Glutamatergic neuron (in vitro differentiated cells): Measurements from ENCODE around the gene RNF182. TPM values are rescaled to one million over a fixed set of nuclear protein-coding genes. Genes with fewer than 3 reads are reported as not detected.

Source experiments
- DNase-seq: peaks from one replicate; pipeline ENCODE4 v3.0.0; 2022
- H3K27ac Mint-ChIP-seq: one replicate; pipeline ENCODE4 v1.8.0; 2020; ENCODE audit warnings: mild to moderate bottlenecking, mixed read lengths, inconsistent platforms; ENCODE audit not compliant: unreplicated experiment
- H3K27me3 Mint-ChIP-seq: one replicate; pipeline ENCODE4 v1.8.0; 2020; ENCODE audit warnings: mild to moderate bottlenecking, moderate library complexity, mixed read lengths, inconsistent platforms; ENCODE audit not compliant: unreplicated experiment
- H3K36me3 Mint-ChIP-seq: one replicate; pipeline ENCODE4 v1.8.0; 2020; ENCODE audit warnings: mild to moderate bottlenecking, mixed read lengths, inconsistent platforms; ENCODE audit not compliant: unreplicated experiment
- H3K4me1 Mint-ChIP-seq: one replicate; pipeline ENCODE4 v1.8.0; 2020; ENCODE audit warnings: mild to moderate bottlenecking, low read depth, mixed read lengths, inconsistent platforms; ENCODE audit not compliant: unreplicated experiment
- H3K4me3 Mint-ChIP-seq: one replicate; pipeline ENCODE4 v1.8.0; 2020; ENCODE audit warnings: mild to moderate bottlenecking, mixed read lengths, inconsistent platforms; ENCODE audit not compliant: unreplicated experiment
- H3K9me3 Mint-ChIP-seq: one replicate; pipeline ENCODE4 v1.8.0; 2020; ENCODE audit warnings: mild to moderate bottlenecking, moderate library complexity, mixed read lengths, inconsistent platforms; ENCODE audit not compliant: unreplicated experiment
- total RNA-seq: library from RNA; stranded (reverse); fragmentation: NEBNext Ultra II Directional; extraction: Animal tissue kit (Norgen Biotek cat#: 25700); gene quantifications from one replicate; pipeline ENCODE4 v1.2.1, GENCODE V29; 2021; ENCODE audit not compliant: unreplicated experiment
- TF ChIP-seq, protein P1 (sequence below): fragments of 200-600 bp; sonication (generic); IDR thresholded peaks from one replicate; pipeline ENCODE4 v1.5.0; 2021; ENCODE audit not compliant: partially characterized antibody, unreplicated experiment

The RNF182 gene
- total RNA-seq, 1 donor from 2014 or later, result 1.8 TPM

DNA sequence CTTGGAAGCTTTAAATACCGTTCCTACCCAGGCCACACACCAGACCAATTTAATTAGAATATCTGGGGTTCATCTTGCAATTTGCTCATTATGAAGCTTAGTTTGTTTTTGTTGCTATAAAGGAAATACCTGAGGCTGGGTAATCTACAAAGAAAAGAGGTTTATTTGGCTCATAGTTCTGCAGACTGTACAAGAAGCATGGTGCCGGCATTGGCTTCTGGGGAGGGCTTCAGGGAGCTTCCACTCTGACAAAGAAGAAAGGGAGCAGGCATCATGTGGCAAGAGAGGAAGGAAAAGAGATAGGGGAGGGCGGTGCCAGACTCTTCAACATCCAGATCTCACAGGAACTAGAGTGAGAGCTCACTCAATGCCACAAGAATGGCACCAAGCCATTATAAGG lies 73.6 kb downstream of the RNF182 start:
- no peak overlapping the region for H3K4me3 Mint-ChIP-seq
- no peaks in the 10 kb centered on the region for H3K9me3 Mint-ChIP-seq
- no peaks in the 10 kb centered on the region for H3K36me3 Mint-ChIP-seq
- DNase-seq, result no peak
- no peak overlapping the region for H3K27ac Mint-ChIP-seq
- peaks cover 13% of the 10 kb centered on the region for H3K4me1 Mint-ChIP-seq
- TF ChIP-seq, protein P1, sequence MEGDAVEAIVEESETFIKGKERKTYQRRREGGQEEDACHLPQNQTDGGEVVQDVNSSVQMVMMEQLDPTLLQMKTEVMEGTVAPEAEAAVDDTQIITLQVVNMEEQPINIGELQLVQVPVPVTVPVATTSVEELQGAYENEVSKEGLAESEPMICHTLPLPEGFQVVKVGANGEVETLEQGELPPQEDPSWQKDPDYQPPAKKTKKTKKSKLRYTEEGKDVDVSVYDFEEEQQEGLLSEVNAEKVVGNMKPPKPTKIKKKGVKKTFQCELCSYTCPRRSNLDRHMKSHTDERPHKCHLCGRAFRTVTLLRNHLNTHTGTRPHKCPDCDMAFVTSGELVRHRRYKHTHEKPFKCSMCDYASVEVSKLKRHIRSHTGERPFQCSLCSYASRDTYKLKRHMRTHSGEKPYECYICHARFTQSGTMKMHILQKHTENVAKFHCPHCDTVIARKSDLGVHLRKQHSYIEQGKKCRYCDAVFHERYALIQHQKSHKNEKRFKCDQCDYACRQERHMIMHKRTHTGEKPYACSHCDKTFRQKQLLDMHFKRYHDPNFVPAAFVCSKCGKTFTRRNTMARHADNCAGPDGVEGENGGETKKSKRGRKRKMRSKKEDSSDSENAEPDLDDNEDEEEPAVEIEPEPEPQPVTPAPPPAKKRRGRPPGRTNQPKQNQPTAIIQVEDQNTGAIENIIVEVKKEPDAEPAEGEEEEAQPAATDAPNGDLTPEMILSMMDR, result no peak
- H3K27me3 Mint-ChIP-seq, result no peaks in the 10 kb centered on the region

DNA sequence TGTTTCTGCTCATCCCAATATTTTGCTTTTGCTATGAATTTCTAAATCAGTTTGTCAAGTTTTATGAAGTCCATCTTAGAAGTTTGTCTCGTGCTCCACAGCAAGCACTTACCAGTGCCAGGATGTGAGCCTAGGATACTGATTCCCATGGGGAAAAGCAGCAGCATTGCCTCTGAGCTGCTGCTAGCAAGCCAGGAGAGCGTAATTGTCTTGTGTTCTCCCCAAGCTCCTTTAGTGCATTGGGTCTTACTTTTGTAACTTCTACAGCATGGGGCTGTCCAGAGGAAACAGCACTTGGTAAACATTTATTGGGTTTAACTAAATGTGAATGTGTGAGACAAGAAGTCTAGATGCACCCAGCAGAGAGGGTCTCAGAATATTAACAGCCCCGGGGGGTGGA lies 76.1 kb downstream of the RNF182 start:
- Mint-ChIP-seq H3K4me3 (no peak overlapping the region), H3K9me3 (peaks cover 2% of the 10 kb centered on the region), H3K36me3 (no peaks in the 10 kb centered on the region), H3K27me3 (peaks cover 6% of the 10 kb centered on the region), H3K27ac (no peak overlapping the region), H3K4me1 (peaks cover 15% of the 10 kb centered on the region)
- TF ChIP-seq, protein P1, result no peak
- no peak for DNase-seq

DNA sequence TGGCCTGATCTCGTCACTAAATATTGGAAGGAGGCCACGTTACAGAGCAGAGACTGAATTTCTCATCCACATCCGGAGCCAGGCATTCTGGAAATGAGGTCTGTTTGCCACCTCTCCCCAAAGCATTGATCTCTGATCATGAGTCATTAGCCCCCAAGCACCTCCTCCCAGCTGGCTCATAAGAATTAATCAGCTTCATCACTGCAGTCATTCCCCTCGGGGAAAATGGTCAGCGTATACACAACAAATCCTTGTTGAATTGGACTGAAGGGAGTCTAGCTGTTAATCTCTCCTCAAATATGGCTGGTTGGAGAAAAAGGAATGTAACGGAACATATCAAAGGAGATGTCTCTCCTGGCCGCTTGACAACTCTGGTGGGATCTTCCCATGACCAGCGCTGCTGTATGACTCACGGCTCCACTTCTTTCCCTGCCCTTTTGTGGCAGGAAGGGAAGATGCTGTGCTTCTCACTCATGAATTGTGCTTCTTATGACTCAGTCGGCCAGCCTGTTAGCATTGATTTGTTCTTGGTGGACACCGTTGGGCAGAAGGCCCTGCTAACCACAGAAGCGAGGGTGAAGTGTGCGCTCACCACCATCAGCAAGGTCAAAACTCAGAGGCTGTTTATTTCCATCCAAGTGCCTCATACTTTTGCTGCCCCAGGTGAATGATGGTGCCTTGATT lies 76.7 kb downstream of the RNF182 start:
- DNase-seq, result no peak
- Mint-ChIP-seq H3K36me3 (no peaks in the 10 kb centered on the region), H3K4me3 (no peak overlapping the region), H3K9me3 (peaks cover 2% of the 10 kb centered on the region), H3K27ac (no peak overlapping the region), H3K27me3 (peaks cover 6% of the 10 kb centered on the region), H3K4me1 (peaks cover 15% of the 10 kb centered on the region)
- TF ChIP-seq, protein P1, result no peak

DNA sequence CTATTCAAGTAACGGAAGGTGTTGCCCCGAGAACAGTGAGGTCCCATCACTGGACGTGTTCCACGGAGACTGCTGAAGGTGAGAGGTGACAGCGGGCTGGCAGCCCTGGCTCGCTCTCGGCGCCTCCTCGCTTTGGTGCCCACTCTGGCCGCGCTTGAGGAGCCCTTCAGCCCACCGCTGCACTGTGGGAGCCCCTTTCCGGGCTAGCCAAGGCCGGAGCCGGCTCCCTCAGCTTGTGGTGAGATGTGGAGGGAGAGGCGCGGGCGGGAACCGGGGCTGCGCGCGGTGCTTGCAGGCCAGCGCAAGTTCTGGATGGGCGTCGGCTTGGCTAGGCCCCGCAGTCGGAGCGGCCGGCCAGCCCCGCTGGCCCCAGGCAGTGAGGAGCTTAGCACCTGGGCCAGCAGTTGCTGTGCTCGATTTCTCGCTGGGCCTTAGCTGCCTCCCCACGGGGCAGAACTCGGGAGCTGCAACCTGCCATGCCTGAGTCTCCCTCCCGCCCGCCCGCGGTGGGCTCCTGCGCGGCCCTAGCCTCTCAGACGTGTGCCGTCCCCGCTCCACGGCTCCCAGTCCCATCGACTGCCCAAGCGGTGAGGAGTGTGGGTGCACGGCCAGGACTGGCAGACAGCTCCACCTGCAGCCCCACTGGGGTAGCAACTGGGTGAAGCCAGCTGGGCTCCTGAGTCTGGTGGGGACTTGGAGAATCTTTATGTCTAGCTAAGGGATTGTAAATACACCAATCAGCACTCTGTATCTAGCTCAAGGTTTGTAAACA lies 77.6 kb downstream of the RNF182 start:
- Mint-ChIP-seq H3K4me3 (no peak overlapping the region), H3K36me3 (no peaks in the 10 kb centered on the region), H3K27me3 (peaks cover 6% of the 10 kb centered on the region), H3K4me1 (peaks cover 15% of the 10 kb centered on the region), H3K27ac (no peak overlapping the region), H3K9me3 (peaks cover 2% of the 10 kb centered on the region)
- DNase-seq, result no peak
- TF ChIP-seq, protein P1, result no peak

DNA sequence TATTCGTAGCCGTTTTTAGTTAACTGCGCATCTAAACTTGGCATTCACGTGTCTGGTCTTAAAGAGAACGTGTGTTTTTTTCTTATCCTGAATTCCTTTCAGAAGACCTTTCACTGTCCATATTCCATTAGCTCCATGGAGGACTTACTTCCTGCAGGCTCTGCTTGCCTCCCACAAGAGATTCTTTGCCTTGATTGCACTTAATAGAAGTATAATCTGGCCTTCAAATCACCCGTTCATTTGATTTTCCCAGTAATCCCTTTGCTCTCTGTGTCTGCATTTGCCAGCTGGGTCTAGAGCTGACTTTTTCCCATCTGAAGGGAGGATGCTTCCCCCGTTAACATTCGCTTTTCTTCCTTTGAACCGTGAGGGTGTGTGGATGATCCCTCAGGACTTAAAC lies 79.5 kb downstream of the RNF182 start:
- peaks cover 2% of the 10 kb centered on the region for H3K9me3 Mint-ChIP-seq
- no peak for DNase-seq
- TF ChIP-seq, protein P1, result no peak
- no peaks in the 10 kb centered on the region for H3K36me3 Mint-ChIP-seq
- H3K27me3 Mint-ChIP-seq, result peaks cover 6% of the 10 kb centered on the region
- peaks cover 15% of the 10 kb centered on the region for H3K4me1 Mint-ChIP-seq
- H3K4me3 Mint-ChIP-seq, result no peak overlapping the region
- H3K27ac Mint-ChIP-seq, result no peak overlapping the region
